ENCODE data around the gene IGFLR1.

DNA sequence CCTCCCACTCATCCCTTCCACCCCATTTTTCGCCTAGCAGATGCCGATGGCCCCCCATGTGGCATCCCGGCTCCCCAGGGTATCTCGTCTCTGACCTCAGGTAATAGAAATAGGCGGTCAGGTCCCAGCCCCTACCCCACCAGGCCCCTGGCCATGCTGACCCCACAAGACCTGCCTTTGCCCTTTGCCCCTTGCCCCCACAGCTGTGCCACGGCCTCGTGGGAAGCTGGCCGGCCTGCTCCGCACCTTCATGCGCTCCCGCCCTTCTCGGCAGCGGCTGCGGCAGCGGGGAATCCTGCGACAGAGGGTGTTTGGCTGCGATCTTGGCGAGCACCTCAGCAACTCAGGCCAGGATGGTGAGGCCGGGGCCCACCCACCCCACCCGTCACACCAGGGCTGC, 38.5 kb upstream of the IGFLR1 start:
- TF ChIP-seq, protein P1, sequence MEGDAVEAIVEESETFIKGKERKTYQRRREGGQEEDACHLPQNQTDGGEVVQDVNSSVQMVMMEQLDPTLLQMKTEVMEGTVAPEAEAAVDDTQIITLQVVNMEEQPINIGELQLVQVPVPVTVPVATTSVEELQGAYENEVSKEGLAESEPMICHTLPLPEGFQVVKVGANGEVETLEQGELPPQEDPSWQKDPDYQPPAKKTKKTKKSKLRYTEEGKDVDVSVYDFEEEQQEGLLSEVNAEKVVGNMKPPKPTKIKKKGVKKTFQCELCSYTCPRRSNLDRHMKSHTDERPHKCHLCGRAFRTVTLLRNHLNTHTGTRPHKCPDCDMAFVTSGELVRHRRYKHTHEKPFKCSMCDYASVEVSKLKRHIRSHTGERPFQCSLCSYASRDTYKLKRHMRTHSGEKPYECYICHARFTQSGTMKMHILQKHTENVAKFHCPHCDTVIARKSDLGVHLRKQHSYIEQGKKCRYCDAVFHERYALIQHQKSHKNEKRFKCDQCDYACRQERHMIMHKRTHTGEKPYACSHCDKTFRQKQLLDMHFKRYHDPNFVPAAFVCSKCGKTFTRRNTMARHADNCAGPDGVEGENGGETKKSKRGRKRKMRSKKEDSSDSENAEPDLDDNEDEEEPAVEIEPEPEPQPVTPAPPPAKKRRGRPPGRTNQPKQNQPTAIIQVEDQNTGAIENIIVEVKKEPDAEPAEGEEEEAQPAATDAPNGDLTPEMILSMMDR (IDR thresholded peaks at IDR 0.05 in 8 of 11, conservative IDR thresholded peaks at IDR 0.05 in 3 of 11): no peak
- no peak for TF ChIP-seq POLR2A (IDR thresholded peaks at IDR 0.05)
